ENCODE measurements around the gene EPN1.
"Not testable (repeated sequence)": the region's sequence is repeated elsewhere in the genome, so short reads cannot be mapped to it uniquely, and the experiment has no call there.

EPN1 gene

GRCh38 chr19:55720214-55720746, 45.3 kb downstream of the EPN1 start:
- DNase-seq (ENCODE audit: low read depth), result no peak

GRCh38 chr19:55720801-55721200, 45.8 kb downstream of the EPN1 start:
- no peak for DNase-seq (ENCODE audit: low read depth)

GRCh38 chr19:55723491-55723890, 48.5 kb downstream of the EPN1 start:
- no peak for DNase-seq (ENCODE audit: low read depth)

- not testable (repeated sequence) for DNase-seq (ENCODE audit: low read depth)
Observed at GRCh38 chr19:55730378-55730777, 55.4 kb downstream of the EPN1 start.

- no peak for DNase-seq (ENCODE audit: low read depth)
Observed at GRCh38 chr19:55738302-55738701, 63.3 kb downstream of the EPN1 start, which contains the start of gene NLRP9. NLRP9 (minus strand) TSS chr19:55738402; CDS start chr19:55738374, 28 bp downstream.

- no peak for DNase-seq (ENCODE audit: low read depth)
Observed at GRCh38 chr19:55750715-55751114, 75.7 kb downstream of the EPN1 start.

GRCh38 chr19:55753401-55753800, 78.4 kb downstream of the EPN1 start:
- DNase-seq (ENCODE audit: low read depth), result no peak

GRCh38 chr19:55756808-55757207, 81.8 kb downstream of the EPN1 start:
- not testable (repeated sequence) for DNase-seq (ENCODE audit: low read depth)

GRCh38 chr19:55758797-55759196, 83.8 kb downstream of the EPN1 start, which contains the start of gene RFPL4A:
RFPL4A (plus strand) TSS chr19:55759097; CDS start chr19:55761801, 2,704 bp downstream.
- DNase-seq (ENCODE audit: low read depth), result not testable (repeated sequence)
